H4 (cell line): ENCODE results near the gene TRAPPC10. TPM values are rescaled to one million over a fixed set of nuclear protein-coding genes. Genes with fewer than 3 reads are reported as not detected.

Source experiments
- DNase-seq: peaks from one replicate; pipeline ENCODE4 v3.0.0-alpha.2; 2015; ENCODE audit warnings: low spot score
- total RNA-seq: library from RNA; depleted of rRNA; stranded (reverse); fragments of >200 nt; shearing (Covaris generic); gene quantifications from 2 replicates; pipeline ENCODE4 v1.2.3, GENCODE V29; 2014

TRAPPC10 gene
- total RNA-seq, 1 experiment from 2014 or later: 15.0 TPM

DNA sequence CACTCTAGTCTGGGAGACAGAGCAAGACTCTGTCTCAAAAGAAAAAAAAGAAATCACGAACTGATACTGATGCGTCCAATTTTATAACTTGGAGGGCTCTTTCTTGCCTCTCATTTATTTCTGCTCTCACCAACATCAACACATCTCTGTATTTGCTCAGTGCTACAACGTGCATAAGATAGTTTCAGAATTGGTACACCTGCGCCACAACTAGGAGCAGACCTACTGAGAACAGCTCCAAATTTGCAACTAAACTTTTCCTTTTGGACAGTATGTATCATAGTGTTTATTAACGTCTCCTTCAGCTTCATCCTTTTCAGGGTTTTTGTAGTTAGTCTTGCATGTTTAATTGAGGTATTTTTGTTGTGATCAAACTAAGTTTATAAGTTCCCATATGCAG lies 27.7 kb downstream of the TRAPPC10 start:
- no peak for DNase-seq

DNA sequence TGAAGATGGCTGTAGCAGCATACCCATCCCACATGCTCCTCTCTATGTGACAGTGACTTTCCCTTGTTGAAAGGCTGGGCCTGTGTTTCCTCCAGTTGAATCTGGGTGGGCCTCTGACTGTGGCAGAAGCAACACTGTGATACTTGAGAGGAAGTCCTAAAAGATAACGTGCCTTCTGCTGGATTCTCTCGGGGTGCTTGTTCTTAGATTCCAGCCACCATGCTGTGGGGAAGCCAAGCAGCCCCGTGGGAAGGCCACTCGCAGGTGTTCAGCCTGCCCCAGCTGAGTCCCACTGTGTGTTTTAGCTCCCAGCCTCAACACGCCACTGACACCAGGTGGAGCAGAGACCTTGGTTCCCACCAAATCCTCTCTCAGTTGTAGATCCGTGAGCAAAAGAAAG lies 31.5 kb downstream of the TRAPPC10 start:
- no peak for DNase-seq

DNA sequence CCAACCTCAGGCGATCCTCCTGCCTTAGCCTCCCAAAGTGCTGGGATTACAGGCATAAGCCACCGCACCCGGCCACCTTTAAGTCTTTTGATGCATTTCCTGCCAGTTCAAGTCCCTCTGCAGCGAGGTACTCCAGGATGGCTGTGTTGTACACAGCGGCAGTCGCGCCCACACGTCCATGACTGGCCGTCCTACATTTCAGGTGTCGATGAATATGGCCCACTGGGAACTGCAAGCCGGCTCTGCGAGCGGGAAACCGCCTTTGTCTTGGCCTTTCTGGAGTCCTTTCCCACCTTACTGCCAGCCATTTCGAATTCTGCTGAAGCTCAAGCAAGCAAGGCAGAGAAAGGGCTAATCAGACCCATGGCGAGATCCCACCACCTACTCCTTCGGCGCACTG lies 34.6 kb downstream of the TRAPPC10 start:
- DNase-seq: no peak

DNA sequence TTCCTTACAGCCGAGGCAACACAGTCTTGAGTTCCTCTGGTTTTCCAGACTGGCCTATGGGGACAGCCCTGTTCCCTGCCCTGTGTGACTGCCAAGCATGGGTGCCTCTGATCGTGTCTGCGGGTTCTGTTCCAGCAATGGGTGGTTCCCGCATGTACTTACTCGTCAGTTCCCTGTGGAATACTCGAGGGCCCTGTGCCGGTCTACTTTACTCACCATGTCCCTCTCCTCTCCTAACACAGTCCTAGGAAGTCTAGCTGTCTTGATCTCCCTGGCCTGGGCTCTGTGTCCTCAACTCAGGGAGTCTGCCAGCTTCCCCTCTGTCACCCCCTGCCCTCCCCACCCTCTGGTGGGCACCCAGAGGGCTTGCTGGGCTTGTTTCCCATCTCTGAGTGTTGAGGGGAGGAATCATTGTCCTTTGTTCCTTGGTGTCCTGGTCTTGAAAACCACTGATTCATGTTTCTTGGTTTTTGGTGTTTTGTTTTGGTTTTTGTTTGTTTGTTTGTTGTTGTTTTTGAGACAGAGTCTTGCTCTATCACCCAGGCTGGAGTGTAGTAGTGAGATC lies 36.0 kb downstream of the TRAPPC10 start:
- no peak for DNase-seq

DNA sequence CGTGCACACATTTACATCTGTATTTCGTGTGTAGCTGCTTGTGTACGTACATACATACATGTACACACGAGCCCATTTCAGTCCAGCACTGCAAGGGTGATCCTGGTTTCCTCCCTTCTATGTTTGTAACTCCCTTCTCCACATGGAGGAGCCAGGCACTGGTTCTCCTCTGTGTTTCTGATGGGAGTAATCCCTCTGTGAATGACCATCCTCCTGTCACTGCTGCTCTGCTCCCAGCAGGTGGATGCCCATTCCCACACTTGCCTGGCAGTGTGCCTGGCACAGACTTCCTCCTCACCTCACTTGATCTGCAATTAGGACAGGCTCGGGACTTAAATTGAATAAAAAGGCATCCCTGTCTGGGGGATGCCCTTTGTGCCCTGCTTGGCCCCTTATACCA lies 37.1 kb downstream of the TRAPPC10 start:
- no peak for DNase-seq

DNA sequence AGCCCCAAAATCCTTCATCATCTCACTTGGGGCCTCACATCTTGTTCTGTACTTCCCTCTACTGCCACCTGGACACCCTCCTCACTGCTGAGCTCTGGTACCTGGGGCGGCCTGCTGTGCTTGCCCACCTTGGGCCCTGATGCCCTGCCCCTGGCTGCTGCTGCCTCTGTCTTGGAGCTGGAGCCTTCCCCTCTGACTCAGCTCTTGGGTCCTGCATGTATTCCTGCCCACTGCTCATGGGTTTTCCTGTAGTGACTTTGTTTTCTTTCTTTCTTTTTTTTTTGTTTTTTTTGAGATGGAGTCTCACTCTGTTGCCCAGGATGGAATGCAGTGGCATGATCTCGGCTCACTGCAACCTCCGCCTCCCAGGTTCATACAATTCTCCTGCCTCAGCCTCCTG lies 37.5 kb downstream of the TRAPPC10 start:
- no peak for DNase-seq

DNA sequence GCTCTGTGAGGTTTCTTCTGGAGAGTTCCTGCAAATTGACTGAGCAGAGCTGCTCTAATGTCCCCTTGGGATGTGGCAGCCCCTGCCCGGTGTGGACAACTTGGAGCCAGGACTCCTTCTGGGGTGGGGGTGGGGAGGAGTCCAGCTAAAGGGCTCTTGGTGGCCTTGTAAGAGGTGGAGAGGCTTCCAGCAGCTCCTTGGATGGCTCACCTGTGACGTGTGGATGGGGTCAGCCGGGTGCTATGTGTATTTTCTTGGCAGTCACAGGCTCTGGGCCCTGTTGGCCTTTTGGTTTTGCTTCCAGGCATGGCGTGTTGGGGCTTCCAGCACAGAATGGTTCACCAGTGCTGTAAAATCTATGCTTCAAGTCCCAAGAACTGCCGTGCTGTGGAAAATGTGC lies 38.2 kb downstream of the TRAPPC10 start:
- DNase-seq: no peak

DNA sequence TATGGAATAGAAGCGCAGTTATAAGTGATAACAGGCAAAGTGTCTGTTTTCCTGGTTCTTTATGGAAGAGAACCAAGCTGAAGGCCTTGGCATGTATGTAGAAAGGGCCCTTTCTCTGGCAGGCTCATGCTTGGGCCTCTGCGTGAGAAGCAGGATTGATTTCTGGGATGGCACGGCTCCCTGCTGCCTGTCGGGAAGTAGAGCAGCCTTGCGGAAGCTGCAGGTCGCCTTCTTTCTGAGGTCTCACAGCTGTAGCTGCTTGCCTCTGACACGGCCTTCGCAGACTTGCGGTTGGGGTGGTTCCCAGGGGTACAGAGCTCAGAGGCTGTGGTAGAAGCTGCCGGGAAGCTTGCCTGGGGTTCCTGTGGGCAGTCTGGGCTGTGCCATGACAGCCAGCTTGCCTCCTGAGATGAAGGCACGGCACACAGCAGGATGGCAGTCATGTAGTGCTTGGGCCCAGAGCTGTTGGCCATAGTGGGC lies 39.4 kb downstream of the TRAPPC10 start:
- DNase-seq: no peak

DNA sequence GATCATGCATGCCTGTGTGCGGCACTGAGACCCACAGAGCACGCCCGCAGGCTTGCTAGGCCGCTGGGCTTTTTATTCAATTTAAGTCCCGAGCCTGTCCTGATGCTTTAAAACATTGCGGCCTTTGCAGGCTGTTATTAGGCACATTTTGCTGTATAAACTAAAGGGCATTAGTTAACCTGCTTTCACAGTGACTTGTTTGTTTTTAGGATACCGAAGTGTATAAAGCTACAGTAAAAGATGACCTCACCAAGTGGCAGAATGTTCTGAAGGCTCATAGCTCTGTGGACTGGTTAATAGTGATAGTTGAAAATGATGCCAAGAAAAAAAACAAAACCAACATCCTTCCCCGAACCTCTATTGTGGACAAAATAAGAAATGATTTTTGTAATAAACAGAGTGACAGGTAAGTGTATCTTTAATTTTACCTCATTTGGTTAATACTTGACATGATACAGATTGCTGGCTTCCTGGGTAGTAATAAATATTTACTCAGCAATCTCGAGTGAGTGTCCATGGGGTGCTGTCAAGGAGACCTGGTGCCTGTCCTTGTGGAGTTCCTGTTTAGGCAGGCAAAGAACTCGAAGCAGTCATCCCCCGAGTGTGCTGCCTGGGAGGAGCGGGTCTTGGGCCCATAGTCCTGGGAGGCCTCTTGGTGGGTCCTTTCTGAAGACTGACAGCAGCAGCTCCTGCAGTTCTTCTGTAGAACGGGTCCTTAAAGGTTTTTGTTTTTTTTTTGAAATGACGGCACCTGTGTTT lies 40.1 kb downstream of the TRAPPC10 start:
- no peak for DNase-seq

DNA sequence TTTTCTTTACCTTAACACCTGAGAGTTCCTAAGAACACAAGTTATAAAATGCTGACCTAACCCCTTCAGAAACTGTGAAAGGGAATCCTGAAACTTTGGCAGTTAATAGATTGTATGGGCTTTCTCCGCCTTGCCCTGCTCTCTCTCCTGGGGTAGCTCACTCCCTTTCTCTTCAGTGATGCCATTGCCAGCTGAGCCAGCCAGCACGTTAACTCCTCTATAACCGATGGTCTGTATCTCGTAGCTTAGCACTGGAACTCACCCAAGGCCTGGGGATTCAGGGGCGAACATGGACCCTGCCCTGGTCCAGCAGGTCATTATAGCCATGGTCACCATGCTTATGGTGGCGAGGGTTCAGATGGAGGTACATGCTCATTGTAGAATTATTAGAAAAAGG lies 40.7 kb downstream of the TRAPPC10 start:
- no peak for DNase-seq

DNA sequence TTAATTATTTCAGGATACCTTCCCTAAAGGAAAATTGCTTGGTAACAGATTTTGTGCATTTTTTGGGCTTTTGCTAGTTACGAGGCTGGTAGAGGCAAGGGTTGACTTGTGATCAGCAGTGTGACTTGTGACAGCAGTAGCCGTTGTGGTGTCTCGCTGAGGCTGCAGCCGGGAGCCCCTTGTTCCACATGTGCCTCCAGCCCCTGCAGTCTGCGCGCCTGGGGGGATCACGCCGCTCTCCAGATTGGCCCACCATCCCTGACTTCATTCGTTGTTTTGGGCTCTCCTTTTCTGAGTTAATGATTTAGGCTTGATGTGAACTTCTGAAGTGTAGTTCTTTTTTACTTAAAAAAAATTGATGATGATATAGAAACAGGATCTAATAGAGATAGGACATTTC lies 41.5 kb downstream of the TRAPPC10 start:
- no peak for DNase-seq

DNA sequence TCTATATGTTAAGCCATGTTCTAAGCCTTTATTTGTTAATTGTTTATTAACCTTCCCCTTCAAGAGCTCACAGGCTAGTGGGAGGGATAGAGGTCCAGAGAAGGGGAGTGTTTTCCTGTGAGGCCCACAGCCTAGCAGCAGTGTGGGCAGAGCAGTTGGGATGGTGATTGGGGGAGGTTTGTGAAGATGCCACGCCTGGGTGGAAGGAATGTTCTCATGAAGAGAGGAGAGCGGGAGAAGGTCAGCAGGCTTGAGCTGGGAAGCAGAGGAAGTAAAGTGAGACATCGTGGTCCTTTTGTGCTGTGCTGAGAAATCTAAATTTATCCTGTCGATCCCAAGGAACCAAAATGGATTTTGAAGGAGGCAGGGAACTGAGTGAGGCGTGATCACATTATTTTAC lies 42.6 kb downstream of the TRAPPC10 start:
- no peak for DNase-seq

DNA sequence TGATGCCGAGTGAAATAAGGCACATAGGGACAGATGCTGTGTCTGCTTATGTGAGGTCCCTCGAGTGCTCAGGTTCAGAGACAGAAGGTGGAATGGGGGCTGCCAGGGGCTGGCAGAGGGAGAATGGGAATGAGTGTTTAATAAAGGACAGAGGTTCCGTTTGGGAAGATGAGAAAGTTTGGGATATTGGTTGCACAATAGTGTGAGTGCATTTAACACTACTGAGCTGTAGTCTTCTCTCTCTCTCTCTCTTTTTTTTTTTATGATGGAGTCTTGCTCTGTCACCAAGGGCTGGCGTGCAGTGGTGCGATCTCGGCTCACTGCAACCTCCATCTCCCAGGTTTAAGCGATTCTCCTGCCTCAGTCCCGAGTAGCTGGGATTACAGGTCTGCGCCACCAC lies 44.9 kb downstream of the TRAPPC10 start:
- no peak for DNase-seq

DNA sequence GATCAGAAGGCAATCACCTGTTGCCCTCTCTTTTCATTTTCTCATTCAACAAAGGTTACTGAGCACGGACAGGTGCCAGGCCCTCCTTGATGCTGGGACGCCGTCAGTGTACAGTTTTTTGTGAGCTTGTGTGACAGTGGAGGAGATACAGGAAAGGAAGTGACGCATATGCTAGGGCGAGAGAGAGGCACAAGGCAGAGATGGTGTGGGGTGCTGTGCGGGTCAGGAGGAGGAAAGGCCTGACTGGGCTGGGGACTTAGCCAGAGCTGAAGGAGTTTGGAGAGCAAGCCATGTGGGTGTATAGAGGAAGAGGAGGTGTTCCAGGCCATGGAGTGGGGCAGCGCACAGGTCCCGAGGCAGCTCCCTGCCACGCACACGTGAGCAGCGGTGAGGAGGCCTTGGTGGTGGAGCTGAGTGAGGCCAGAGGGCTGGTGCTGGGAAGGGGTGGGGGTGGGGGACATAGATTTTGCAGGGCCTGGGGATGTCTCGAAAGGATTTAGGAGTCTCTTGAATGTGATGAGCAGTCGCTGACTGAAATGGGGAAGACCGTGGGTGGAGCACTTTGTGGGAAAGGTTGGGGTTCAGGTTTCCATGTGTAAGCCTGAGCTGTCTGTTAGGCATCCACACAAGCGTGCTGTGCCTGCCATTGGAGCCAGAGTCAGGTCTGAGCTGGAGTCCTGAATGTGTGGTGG lies 46.0 kb downstream of the TRAPPC10 start:
- DNase-seq: no peak

DNA sequence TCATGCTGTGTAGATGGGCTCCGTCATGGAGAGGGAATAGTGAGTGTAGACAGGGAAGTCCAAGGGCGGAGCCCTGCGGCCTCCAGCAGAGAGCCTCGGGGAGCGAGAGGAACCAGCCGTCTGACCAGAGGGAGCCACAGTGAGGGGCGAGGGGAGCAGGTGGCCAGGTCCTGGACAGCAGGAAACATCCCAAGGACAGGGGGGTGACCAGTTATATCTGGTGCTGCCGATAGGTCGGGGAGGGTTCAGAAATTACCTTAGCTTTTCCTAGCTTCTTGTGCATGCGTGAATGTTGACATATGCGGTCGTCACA lies 46.5 kb downstream of the TRAPPC10 start:
- DNase-seq: no peak

DNA sequence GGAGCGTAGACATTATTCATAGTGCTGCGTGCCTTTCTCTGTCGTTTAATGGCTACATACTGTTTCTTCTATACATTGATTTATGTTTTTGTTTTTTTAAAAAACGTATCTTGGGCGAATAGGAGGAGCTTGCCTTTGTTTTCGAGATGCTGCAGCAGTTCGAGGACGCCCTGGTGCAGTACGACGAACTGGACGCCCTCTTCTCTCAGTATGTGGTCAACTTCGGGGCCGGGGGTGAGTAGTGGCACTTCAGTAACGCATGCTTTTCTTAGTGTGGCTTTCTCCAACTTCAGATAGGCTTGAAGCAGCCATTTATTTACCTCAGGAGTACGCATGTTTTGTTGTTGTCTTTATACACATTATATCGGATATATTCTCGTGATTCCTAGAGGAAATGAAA lies 46.9 kb downstream of the TRAPPC10 start:
- DNase-seq: no peak

DNA sequence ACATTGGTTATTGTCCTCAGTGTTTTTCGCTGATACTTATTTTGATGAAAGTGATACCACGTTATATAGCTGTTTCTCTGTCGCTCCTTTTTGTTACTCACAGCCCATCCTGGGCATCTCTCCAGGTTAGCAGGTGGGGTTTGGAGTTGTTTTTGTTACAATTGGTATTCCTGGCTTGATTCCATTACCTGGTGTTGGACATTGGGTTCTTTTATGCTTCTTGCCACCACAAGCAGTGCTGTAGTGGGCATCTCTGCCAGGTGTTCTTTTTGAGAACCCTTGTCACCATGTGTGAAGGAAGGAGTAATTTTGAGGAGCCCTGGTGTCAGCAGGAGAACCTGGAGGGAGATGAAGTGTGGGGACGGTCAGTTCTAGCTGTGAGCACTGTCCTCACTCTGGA lies 47.6 kb downstream of the TRAPPC10 start:
- no peak for DNase-seq

DNA sequence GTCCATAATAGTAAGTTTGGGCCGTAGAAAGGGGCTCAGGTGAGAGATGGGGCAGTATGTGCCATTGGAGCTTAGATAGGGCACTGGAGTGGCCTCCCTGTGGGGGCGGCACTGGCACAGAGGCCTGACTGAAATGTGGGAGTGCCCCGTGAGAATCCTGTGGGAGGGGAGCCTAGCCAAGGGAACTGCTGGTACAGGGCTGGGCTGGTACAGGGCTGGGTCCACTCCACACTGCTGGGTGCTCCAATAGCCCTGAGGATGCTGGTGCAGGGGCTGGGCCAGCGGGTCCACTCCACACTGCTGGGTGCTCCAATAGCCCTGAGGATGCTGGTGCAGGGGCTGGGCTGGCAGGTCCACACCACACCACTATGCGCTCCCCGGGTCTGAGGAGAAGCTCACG lies 50.3 kb downstream of the TRAPPC10 start:
- no peak for DNase-seq

DNA sequence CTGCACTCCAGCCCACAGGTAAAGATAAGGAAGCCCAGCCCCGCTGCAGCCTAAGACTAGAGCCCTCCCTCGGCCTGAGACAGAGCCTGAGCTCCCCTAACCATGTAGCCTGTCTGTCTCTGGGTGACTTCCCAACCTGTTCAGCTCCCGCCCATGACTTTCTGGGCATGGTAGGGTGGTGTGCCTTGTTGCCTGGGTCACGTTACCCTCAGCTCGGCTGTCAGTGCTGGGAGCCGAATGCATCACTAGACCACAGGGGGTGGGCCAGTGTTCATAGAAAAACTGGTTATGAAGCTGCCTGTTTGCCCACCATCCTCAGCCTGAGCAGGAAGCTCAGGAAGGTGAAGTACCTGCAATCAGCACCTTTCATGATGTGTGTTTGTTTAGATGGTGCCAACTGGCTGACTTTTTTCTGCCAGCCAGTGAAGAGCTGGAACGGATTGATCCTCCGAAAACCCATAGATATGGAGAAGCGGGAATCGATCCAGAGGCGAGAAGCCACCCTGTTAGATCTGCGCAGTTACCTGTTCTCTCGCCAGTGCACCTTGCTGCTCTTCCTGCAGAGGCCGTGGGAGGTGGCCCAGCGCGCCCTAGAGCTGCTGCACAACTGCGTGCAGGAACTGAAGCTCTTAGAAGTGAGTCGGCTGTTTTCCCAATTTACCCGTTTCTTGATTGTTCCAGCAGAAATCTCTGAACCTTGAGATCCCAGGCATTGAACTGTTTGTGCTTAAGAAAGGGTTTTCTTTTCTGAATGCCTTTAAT lies 51.2 kb downstream of the TRAPPC10 start:
- no peak for DNase-seq

DNA sequence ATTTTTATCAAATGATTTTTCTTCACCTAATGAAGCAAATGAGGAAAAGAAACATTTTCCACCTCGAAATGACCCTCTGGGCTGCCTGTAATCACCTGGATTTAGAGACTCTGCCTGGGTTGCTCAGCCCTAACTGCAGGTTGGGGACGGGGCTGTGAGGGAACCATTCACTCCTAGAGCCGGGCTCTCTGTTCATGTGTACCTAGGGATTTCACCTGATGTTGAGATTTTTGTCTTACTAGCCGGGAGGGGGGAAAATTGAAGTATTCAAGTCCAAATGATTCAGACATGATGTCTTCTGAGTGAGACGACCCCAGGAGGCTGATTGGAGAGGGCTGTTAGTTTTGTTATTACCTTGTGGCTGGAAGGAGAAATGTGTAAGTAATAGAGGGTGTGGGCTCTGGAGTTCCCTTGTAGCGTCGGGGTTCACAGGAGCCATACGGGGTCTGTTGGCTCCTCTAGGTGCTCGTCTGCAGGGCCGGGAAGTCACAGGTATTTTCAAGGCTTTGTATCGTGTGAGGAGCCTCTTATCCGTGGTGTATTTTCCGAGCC lies 52.8 kb downstream of the TRAPPC10 start:
- no peak for DNase-seq

DNA sequence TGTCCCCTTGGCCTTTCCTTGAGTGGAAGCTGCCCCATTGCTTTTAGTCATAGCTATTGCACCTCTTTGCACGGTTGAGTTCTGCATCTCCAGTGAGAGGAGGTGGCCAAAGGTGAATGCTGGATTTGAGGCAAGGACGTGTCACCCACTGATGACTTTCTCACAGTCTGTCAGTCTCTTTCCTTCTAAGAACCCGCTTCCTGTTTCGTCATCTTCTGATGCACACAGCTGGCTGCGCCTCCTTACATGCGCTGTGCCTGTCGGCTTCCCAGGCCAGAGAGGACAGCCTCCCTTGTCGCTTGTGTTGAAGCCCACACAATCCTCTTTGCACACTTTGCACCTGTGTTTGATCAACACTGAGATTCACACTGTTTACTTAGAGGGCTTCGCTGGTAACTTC lies 53.3 kb downstream of the TRAPPC10 start:
- DNase-seq: no peak

DNA sequence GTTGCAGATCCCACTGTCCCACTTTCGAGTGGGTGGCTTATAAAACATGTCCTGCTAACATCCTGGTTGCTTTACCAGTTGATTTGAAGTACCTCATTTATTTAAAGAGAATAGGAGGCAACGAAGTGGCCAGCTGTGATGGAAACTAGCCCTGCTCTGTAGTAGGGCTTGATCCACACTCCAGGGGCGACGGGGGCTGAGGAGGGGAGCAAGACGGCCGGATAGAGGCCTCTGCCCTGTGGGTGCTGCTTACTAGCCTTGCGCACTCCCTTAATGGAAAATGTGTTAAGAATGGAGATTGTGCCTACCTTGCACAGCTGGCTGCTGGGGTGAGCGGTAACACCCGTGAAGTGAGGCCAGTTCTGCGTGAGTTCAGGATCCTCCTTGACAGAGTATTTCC lies 54.0 kb downstream of the TRAPPC10 start:
- no peak for DNase-seq
